Measurements from ENCODE around the gene C9orf78. TPM values are rescaled to one million over a fixed set of nuclear protein-coding genes. Genes with fewer than 3 reads are reported as not detected.

The C9orf78 gene
- total RNA-seq, 4 donors from 2014 or later: 32.7 to 71.9 (median 43.7) TPM

GRCh38 chr9:129822898-129823541, 12.1 kb downstream of the C9orf78 start:
- peak overlapping the region; percentile 90 for H3K4me3 ChIP-seq
- no peak for TF ChIP-seq POLR2AphosphoS5 (IDR thresholded peaks at IDR 0.05)
- no peak for TF ChIP-seq CTCF (IDR thresholded peaks at IDR 0.05)
- TF ChIP-seq EP300 (IDR thresholded peaks at IDR 0.05): no peak
- TF ChIP-seq POLR2A (IDR thresholded peaks at IDR 0.05): no peak
- peaks cover 11% of the 10 kb centered on the region for H3K4me1 ChIP-seq
- H3K27ac ChIP-seq: peak overlapping the region; percentile 77
- peaks cover 50% of the 10 kb centered on the region for H3K36me3 ChIP-seq
- 49% methylated on average over 7 of the region's 26 CpGs for WGBS
- no peaks in the 10 kb centered on the region for H3K27me3 ChIP-seq
- no peak for DNase-seq (ENCODE audit: low spot score in 2 of 2)
- no peaks in the 10 kb centered on the region for H3K9me3 ChIP-seq

GRCh38 chr9:129816501-129817435, 18.3 kb downstream of the C9orf78 start:
- 83% methylated on average over 14 of the region's 14 CpGs for WGBS
- DNase-seq (ENCODE audit: low spot score in 2 of 2): no peak
- peaks cover 87% of the 10 kb centered on the region for H3K36me3 ChIP-seq
- no peaks in the 10 kb centered on the region for H3K4me1 ChIP-seq
- TF ChIP-seq POLR2A (IDR thresholded peaks at IDR 0.05): no peak
- no peak for TF ChIP-seq CTCF (IDR thresholded peaks at IDR 0.05)
- TF ChIP-seq EP300 (IDR thresholded peaks at IDR 0.05): no peak
- TF ChIP-seq POLR2AphosphoS5 (IDR thresholded peaks at IDR 0.05): no peak
- H3K27ac ChIP-seq: no peak overlapping the region
- no peaks in the 10 kb centered on the region for H3K9me3 ChIP-seq
- H3K4me3 ChIP-seq: no peak overlapping the region
- H3K27me3 ChIP-seq: no peaks in the 10 kb centered on the region

- no peak for DNase-seq (ENCODE audit: low spot score in 2 of 2)
- no peaks in the 10 kb centered on the region for H3K27me3 ChIP-seq
- H3K4me1 ChIP-seq: no peaks in the 10 kb centered on the region
- 95% methylated on average over 7 of the region's 11 CpGs for WGBS
- H3K4me3 ChIP-seq: no peak overlapping the region
- TF ChIP-seq POLR2AphosphoS5 (IDR thresholded peaks at IDR 0.05) (no peak), POLR2A (IDR thresholded peaks at IDR 0.05) (no peak), CTCF (IDR thresholded peaks at IDR 0.05) (no peak), EP300 (IDR thresholded peaks at IDR 0.05) (no peak)
- peaks cover 78% of the 10 kb centered on the region for H3K36me3 ChIP-seq
- no peaks in the 10 kb centered on the region for H3K9me3 ChIP-seq
- no peak overlapping the region for H3K27ac ChIP-seq
Observed at GRCh38 chr9:129815278-129815677, 19.8 kb downstream of the C9orf78 start.

GRCh38 chr9:129814432-129815223, 20.4 kb downstream of the C9orf78 start:
- Histone ChIP-seq H3K36me3 (peaks cover 79% of the 10 kb centered on the region), H3K9me3 (no peaks in the 10 kb centered on the region), H3K4me3 (no peak overlapping the region), H3K27me3 (no peaks in the 10 kb centered on the region), H3K4me1 (no peaks in the 10 kb centered on the region), H3K27ac (no peak overlapping the region)
- DNase-seq (ENCODE audit: low spot score in 2 of 2): no peak
- WGBS: 82% methylated on average over 17 of the region's 17 CpGs
- TF ChIP-seq POLR2AphosphoS5 (IDR thresholded peaks at IDR 0.05) (no peak), POLR2A (IDR thresholded peaks at IDR 0.05) (no peak), CTCF (IDR thresholded peaks at IDR 0.05) (no peak), EP300 (IDR thresholded peaks at IDR 0.05) (no peak)

Measured in suprapubic skin (tissue), 4 donors.